LNCAP (cell line): Measurements from ENCODE around the gene MEPE.
A peak's percentile ranks its signal among the peaks of the same experiment; 100 is the strongest.

Experiments
- TF ChIP-seq, protein P1 (sequence below): fragments of 450-650 bp; IDR thresholded peaks from 2 replicates; pipeline ENCODE4 v1.5.1; 2017; ENCODE audit warnings: mild to moderate bottlenecking

Gene MEPE

DNA sequence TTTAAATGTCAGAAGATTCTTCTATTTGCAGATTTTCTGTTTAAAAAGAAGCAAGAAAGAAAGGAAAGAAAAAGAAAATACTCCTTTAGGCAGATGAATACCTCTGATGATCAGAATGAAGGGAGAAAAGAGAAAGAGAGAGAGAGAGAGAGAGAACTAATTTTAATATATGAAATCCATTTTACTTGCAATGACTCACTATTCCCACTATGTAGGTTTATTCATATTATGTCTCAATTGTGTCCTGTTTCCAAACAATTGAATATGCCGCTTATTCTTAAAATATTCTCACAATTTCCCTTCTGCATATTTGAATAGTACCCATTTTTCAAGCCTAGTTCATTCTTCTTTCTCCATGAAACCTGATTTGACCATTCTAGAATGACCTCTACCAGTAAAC lies 11.7 kb downstream of the MEPE start:
- TF ChIP-seq, protein P1, sequence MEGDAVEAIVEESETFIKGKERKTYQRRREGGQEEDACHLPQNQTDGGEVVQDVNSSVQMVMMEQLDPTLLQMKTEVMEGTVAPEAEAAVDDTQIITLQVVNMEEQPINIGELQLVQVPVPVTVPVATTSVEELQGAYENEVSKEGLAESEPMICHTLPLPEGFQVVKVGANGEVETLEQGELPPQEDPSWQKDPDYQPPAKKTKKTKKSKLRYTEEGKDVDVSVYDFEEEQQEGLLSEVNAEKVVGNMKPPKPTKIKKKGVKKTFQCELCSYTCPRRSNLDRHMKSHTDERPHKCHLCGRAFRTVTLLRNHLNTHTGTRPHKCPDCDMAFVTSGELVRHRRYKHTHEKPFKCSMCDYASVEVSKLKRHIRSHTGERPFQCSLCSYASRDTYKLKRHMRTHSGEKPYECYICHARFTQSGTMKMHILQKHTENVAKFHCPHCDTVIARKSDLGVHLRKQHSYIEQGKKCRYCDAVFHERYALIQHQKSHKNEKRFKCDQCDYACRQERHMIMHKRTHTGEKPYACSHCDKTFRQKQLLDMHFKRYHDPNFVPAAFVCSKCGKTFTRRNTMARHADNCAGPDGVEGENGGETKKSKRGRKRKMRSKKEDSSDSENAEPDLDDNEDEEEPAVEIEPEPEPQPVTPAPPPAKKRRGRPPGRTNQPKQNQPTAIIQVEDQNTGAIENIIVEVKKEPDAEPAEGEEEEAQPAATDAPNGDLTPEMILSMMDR, result no peak

DNA sequence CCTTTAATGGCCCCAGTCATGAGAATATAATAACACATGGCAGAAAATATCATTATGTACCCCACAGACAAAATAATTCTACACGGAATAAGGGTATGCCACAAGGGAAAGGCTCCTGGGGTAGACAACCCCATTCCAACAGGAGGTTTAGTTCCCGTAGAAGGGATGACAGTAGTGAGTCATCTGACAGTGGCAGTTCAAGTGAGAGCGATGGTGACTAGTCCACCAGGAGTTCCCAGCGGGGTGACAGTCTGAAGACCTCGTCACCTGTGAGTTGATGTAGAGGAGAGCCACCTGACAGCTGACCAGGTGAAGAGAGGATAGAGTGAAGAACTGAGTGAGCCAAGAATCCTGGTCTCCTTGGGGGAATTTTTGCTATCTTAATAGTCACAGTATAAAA lies 13.5 kb downstream of the MEPE start:
- TF ChIP-seq, protein P1, result no peak

DNA sequence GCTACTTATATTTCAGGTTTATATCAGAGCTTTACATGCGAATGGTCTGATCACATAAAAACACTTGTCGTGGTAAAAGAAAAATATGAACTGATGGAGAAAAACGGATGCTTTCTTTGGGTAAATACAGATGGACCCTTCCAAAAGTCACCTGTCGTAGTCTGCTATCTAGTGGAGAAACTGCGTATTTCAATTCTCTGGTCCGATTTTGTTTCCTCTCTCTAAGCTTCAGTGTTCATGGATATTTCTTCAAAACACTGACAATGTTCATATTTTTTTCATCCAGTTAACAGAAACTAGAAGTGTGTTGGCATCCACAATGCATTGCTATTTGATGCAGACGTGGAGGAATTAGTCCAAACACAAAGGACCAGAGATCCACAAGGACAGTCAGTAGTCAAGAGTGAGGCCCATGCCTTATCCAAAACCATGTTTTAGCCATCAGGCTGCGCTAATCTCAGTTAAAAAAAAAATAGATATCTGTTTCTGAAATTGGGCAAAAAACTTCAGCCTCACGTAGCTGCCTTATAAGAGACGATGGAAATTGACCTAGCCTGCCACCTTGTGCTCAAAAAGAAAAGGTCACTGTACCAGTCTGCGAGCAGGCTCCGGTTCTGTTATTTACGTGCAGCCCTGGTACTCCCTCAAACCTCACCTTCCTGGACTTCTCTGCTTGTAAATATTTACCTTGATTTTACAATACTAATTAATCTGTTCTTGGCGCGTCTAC lies 16.0 kb downstream of the MEPE start:
- TF ChIP-seq, protein P1, result peak; percentile 77

DNA sequence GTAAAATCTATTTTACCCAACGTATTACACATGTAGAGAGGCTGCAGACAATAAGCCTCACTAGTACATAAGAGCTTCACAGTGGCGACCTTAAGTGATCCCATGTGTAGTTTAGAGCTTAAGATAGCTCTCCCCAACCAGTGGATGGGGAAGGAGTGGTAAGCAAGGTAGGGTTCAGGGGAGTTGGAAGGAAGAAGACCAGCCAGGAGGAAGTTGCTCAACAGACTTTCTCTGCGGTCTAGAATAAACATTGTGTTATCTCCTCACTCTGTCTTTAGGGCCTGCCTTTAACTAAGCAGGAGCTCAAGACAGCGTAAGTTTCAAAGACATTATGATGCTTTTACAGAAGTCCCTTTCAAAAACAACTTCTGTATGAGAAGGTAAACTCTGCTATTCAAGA lies 16.8 kb downstream of the MEPE start:
- TF ChIP-seq, protein P1, result no peak

DNA sequence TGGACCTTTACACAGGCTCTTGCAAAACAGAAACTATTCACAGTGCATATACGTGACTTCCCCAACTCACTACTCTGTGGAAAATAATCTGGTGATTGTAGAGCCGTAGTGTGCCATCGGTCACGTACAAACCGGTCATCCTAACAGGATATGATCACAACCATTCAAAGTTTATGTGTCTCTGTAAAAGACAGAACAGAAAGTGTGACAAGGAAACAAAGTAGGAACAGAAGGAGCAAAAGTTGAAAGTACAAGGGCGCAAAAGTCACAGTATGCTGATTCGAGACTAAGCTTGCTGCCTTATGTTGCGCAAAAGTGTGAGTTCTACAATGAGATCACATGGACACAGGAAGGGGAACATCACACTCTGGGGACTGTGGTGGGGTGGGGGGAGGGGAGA lies 18.6 kb downstream of the MEPE start:
- TF ChIP-seq, protein P1, result no peak

DNA sequence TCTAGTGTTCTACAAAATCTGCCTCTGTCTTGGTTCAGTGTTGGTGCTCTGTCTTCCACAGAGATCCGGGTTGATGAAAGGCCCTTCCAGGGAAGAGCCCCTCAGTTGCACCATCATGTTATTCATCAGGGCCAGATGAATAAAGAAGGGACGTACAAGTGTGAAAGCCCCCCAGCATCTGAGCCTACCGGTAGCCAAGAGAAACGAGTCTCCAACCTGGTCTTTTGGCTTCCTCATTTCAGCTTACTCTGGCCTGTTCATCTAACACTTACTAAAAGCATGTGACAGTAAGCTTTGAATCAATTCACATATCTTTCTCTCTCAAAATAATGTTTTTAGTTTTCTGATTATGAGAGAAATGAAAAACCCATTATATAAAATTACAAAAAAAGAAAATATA lies 19.2 kb downstream of the MEPE start:
- TF ChIP-seq, protein P1, result no peak

DNA sequence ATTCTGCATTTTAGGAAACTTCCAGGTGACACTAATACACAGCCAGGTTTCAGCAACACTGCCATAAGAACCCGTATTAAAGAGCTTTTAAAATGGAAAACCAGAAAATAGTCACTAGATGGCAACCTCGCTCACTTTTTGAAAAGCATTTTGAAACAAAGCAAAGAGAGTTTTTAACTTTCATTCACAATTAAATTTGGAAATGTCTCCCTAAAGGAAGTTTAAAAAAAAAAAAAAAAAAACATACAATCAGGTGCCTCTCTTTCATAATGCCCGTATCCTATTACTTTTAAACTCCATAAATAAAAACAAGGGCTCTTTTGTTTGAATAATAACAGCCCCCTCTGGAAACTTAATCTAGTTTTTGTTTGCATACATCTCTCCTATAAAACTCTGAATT lies 20.3 kb downstream of the MEPE start:
- TF ChIP-seq, protein P1, result peak; percentile 58; the same call in 1 of the 2 replicates

DNA sequence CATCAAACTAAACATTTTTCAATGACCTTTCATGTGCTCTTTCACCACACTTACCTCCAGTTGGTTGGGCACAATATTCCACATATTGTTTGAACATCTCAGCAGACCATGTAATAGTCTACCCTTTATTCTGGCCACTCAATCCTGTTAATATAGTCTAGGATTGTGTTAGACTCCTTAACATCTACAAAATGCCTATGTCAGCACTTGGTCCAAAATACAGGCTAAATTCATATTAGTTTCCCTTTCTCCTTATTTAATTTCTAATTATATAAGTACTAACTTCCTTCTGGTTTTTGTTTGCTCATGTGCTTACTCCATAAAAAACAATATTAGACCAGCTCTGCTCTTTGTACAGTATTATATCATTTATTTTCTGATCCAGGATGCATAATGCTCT lies 21.1 kb downstream of the MEPE start:
- TF ChIP-seq, protein P1, result no peak
